ENCODE data around the gene PRIMA1. TPM values are rescaled to one million over a fixed set of nuclear protein-coding genes. Genes with fewer than 3 reads are reported as not detected.

PRIMA1 gene
- total RNA-seq, 1 donor from 2014 or later = not detected

- Mint-ChIP-seq H3K27ac (ENCODE audit: unreplicated experiment) (no peak overlapping the region), H3K4me3 (ENCODE audit: unreplicated experiment) (no peak overlapping the region), H3K4me1 (ENCODE audit: low read depth) (no peaks in the 10 kb centered on the region), H3K9me3 (ENCODE audit: low read depth) (peaks cover 3% of the 10 kb centered on the region), H3K36me3 (ENCODE audit: low read depth) (no peaks in the 10 kb centered on the region), H3K27me3 (ENCODE audit: low read depth) (peaks cover 4% of the 10 kb centered on the region)
- TF ChIP-seq CTCF (IDR thresholded peaks at IDR 0.05) = no peak
- no peak for DNase-seq (ENCODE audit: low spot score)
Observed at GRCh38 chr14:93720076-93720815, 68.0 kb downstream of the PRIMA1 start.

- Mint-ChIP-seq H3K27me3 (ENCODE audit: low read depth) (peaks cover 6% of the 10 kb centered on the region), H3K9me3 (ENCODE audit: low read depth) (peaks cover 3% of the 10 kb centered on the region)
- no peak for TF ChIP-seq CTCF (IDR thresholded peaks at IDR 0.05)
Observed at GRCh38 chr14:93719256-93719655, 69.0 kb downstream of the PRIMA1 start.

GRCh38 chr14:93717668-93718320 lies 70.5 kb downstream of the PRIMA1 start:
- Mint-ChIP-seq H3K27me3 (ENCODE audit: low read depth) (peaks cover 6% of the 10 kb centered on the region), H3K9me3 (ENCODE audit: low read depth) (peaks cover 3% of the 10 kb centered on the region), H3K36me3 (ENCODE audit: low read depth) (no peaks in the 10 kb centered on the region), H3K27ac (ENCODE audit: unreplicated experiment) (no peak overlapping the region), H3K4me3 (ENCODE audit: unreplicated experiment) (no peak overlapping the region), H3K4me1 (ENCODE audit: low read depth) (no peaks in the 10 kb centered on the region)
- no peak for TF ChIP-seq CTCF (IDR thresholded peaks at IDR 0.05)
- DNase-seq (ENCODE audit: low spot score) = no peak

More at GRCh38 chr14:93719256-93719655, 69.0 kb downstream of the PRIMA1 start:
- Mint-ChIP-seq H3K27ac (ENCODE audit: unreplicated experiment) (no peak overlapping the region), H3K36me3 (ENCODE audit: low read depth) (no peaks in the 10 kb centered on the region), H3K4me3 (ENCODE audit: unreplicated experiment) (no peak overlapping the region), H3K4me1 (ENCODE audit: low read depth) (no peaks in the 10 kb centered on the region)
- no peak for DNase-seq (ENCODE audit: low spot score)

GRCh38 chr14:93716746-93717667 lies 71.3 kb downstream of the PRIMA1 start:
- Mint-ChIP-seq H3K27me3 (ENCODE audit: low read depth) (peaks cover 6% of the 10 kb centered on the region), H3K27ac (ENCODE audit: unreplicated experiment) (no peak overlapping the region), H3K9me3 (ENCODE audit: low read depth) (peaks cover 3% of the 10 kb centered on the region), H3K4me1 (ENCODE audit: low read depth) (no peaks in the 10 kb centered on the region), H3K36me3 (ENCODE audit: low read depth) (no peaks in the 10 kb centered on the region), H3K4me3 (ENCODE audit: unreplicated experiment) (no peak overlapping the region)
- DNase-seq (ENCODE audit: low spot score) = no peak
- TF ChIP-seq CTCF (IDR thresholded peaks at IDR 0.05) = no peak

Data from chondrocyte (in vitro differentiated cells).